Breast epithelium (tissue), 3 donors: ENCODE data around the gene FAS.

Experiments
- CTCF ChIP-seq, 3 donors: fragments of 450-650 bp; IDR thresholded peaks; one replicate each; pipeline ENCODE4 v1.5.1; 2016 to 2017; ENCODE audit warnings: antibody characterized with exemption in 3 of 3, mild to moderate bottlenecking in 3 of 3, moderate library complexity in 3 of 3
- POLR2A ChIP-seq: fragments of 450-650 bp; IDR thresholded peaks from one replicate; pipeline ENCODE4 v1.6.1; 2016; ENCODE audit warnings: antibody characterized with exemption, mild to moderate bottlenecking, moderate library complexity
- POLR2AphosphoS5 ChIP-seq, 3 donors: sonication (generic); formaldehyde crosslinking; IDR thresholded peaks; one replicate each; pipeline ENCODE4 v1.6.1; 2017; ENCODE audit warnings: antibody characterized with exemption in 3 of 3

GRCh38 chr10:88941026-88941425 lies 49.6 kb upstream of the FAS start:
- no peak for TF ChIP-seq CTCF (IDR thresholded peaks at IDR 0.05)
- TF ChIP-seq POLR2A, result no peak
- peak in 1 of 3 donors; percentile 56 for TF ChIP-seq POLR2AphosphoS5 (IDR thresholded peaks at IDR 0.05)
